Mesothelial cell of epicardium (in vitro differentiated cells): Measurements from ENCODE around the gene ADAM12. TPM values are rescaled to one million over a fixed set of nuclear protein-coding genes. Genes with fewer than 3 reads are reported as not detected.

ENCODE experiments used
- DNase-seq, 2 experiments: peaks; one replicate each; pipeline ENCODE4 v3.0.0; 2021; ENCODE audit warnings: low spot score in 2 of 2; ENCODE audit not compliant: unreplicated experiment in 2 of 2
- H3K27ac Mint-ChIP-seq: 2 replicates; pipeline ENCODE4 v1.8.0; 2021; ENCODE audit warnings: mixed read lengths
- H3K27me3 Mint-ChIP-seq: 2 replicates; pipeline ENCODE4 v1.8.0; 2021; ENCODE audit warnings: low read depth, mixed read lengths
- H3K36me3 Mint-ChIP-seq: 2 replicates; pipeline ENCODE4 v1.8.0; 2021; ENCODE audit warnings: mixed read lengths
- H3K4me1 Mint-ChIP-seq: 2 replicates; pipeline ENCODE4 v1.8.0; 2021; ENCODE audit warnings: mixed read lengths
- H3K4me3 Mint-ChIP-seq: 2 replicates; pipeline ENCODE4 v1.8.0; 2021; ENCODE audit warnings: mild to moderate bottlenecking, moderate library complexity, mixed read lengths
- H3K9me3 Mint-ChIP-seq: 2 replicates; pipeline ENCODE4 v1.8.0; 2021; ENCODE audit warnings: mixed read lengths
- CTCF ChIP-seq: fragments of 200-600 bp; sonication (generic); IDR thresholded peaks from one replicate; pipeline ENCODE4 v1.5.0; 2021; ENCODE audit warnings: antibody characterized with exemption; ENCODE audit not compliant: unreplicated experiment
- total RNA-seq: library from RNA; stranded (reverse); gene quantifications from 3 replicates; pipeline ENCODE4 v1.2.1, GENCODE V29; 2021

The ADAM12 gene
- total RNA-seq, 1 donor from 2014 or later, result 13.3 TPM

DNA sequence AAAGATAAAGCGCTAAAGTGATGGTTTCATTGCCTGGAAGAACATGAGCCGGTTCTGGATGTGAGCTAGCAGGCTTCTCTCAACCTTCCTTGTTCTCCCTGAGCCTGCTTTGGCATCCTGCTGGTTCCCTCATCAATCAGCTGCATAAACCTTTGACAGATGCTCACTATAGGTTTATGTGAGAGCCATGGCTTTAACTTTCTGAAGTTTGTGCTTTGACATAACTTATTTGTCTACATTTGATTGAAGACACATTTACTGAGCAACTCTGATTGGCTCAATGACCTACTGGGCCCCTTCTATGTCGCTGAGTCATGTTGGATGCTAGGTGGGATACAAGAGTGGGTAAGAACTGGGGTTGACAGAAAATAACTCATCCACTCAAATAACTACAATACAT, 192.0 kb downstream of the ADAM12 start:
- no peak for TF ChIP-seq CTCF
- no peak overlapping the region for H3K27ac Mint-ChIP-seq
- H3K4me1 Mint-ChIP-seq, result no peaks in the 10 kb centered on the region
- no peak for DNase-seq
- H3K4me3 Mint-ChIP-seq, result no peak overlapping the region
- H3K9me3 Mint-ChIP-seq, result peaks cover 4% of the 10 kb centered on the region
- H3K27me3 Mint-ChIP-seq, result peaks cover 6% of the 10 kb centered on the region
- H3K36me3 Mint-ChIP-seq, result no peaks in the 10 kb centered on the region

- H3K36me3 Mint-ChIP-seq, result no peaks in the 10 kb centered on the region
- H3K4me1 Mint-ChIP-seq, result no peaks in the 10 kb centered on the region
- H3K9me3 Mint-ChIP-seq, result no peaks in the 10 kb centered on the region
- TF ChIP-seq CTCF, result no peak
- no peak overlapping the region for H3K4me3 Mint-ChIP-seq
- H3K27ac Mint-ChIP-seq, result no peak overlapping the region
- DNase-seq, result no peak
- H3K27me3 Mint-ChIP-seq, result peaks cover 20% of the 10 kb centered on the region
Observed at GRCh38 chr10:126191192-126191591, 197.1 kb downstream of the ADAM12 start.

- TF ChIP-seq CTCF, result no peak
- H3K36me3 Mint-ChIP-seq, result no peaks in the 10 kb centered on the region
- H3K27me3 Mint-ChIP-seq, result peaks cover 30% of the 10 kb centered on the region
- no peaks in the 10 kb centered on the region for H3K9me3 Mint-ChIP-seq
- no peak overlapping the region for H3K27ac Mint-ChIP-seq
- no peak for DNase-seq
- H3K4me1 Mint-ChIP-seq, result no peaks in the 10 kb centered on the region
- no peak overlapping the region for H3K4me3 Mint-ChIP-seq
Observed at GRCh38 chr10:126188679-126189200, 199.5 kb downstream of the ADAM12 start.

GRCh38 chr10:126187399-126187798, 200.9 kb downstream of the ADAM12 start:
- DNase-seq, result no peak
- H3K9me3 Mint-ChIP-seq, result no peaks in the 10 kb centered on the region
- TF ChIP-seq CTCF, result no peak
- H3K27ac Mint-ChIP-seq, result no peak overlapping the region
- peaks cover 35% of the 10 kb centered on the region for H3K27me3 Mint-ChIP-seq
- no peaks in the 10 kb centered on the region for H3K36me3 Mint-ChIP-seq
- no peak overlapping the region for H3K4me3 Mint-ChIP-seq
- no peaks in the 10 kb centered on the region for H3K4me1 Mint-ChIP-seq

- no peak overlapping the region for H3K4me3 Mint-ChIP-seq
- H3K4me1 Mint-ChIP-seq, result no peaks in the 10 kb centered on the region
- no peak for TF ChIP-seq CTCF
- H3K36me3 Mint-ChIP-seq, result no peaks in the 10 kb centered on the region
- no peak for DNase-seq
- no peaks in the 10 kb centered on the region for H3K9me3 Mint-ChIP-seq
- peaks cover 36% of the 10 kb centered on the region for H3K27me3 Mint-ChIP-seq
- no peak overlapping the region for H3K27ac Mint-ChIP-seq
Observed at GRCh38 chr10:126186766-126187165, 201.5 kb downstream of the ADAM12 start.
